GM23338 (cell line): ENCODE measurements around the gene OR4D2. TPM values are rescaled to one million over a fixed set of nuclear protein-coding genes. Genes with fewer than 3 reads are reported as not detected.

Source experiments
- ATAC-seq: fragments of 200-7000 bp; cut with Tn5 transposase; 3 replicates; pipeline ENCODE4 v1.9.1; 2020
- DNase-seq: peaks from one replicate; pipeline ENCODE4 v3.0.0-alpha.2; 2015; ENCODE audit warnings: low spot score
- H2AFZ ChIP-seq: fragments of 200-600 bp; sonication (generic); 2 replicates; pipeline ENCODE4 v1.8.0; 2016; ENCODE audit warnings: antibody characterized with exemption, mild to moderate bottlenecking, moderate library complexity
- H3F3A ChIP-seq: fragments of 200-600 bp; sonication (generic); replicated peaks from 2 replicates; pipeline ENCODE4 v1.8.0; 2017; ENCODE audit warnings: antibody characterized with exemption, mixed run types, low read depth
- H3K27ac ChIP-seq: fragments of 200-600 bp; sonication (generic); 2 replicates; pipeline ENCODE4 v1.6.1; 2016; ENCODE audit warnings: low read depth
- H3K27me3 ChIP-seq: fragments of 200-600 bp; sonication (generic); 2 replicates; pipeline ENCODE4 v1.8.0; 2016; ENCODE audit warnings: mild to moderate bottlenecking, mixed run types, moderate library complexity; ENCODE audit not compliant: insufficient read depth
- H3K36me3 ChIP-seq: fragments of 200-600 bp; sonication (generic); 2 replicates; pipeline ENCODE4 v1.8.0; 2016; ENCODE audit warnings: mild to moderate bottlenecking; ENCODE audit not compliant: insufficient read depth
- H3K4me1 ChIP-seq: fragments of 200-600 bp; sonication (generic); 2 replicates; pipeline ENCODE4 v1.8.0; 2016; ENCODE audit warnings: mild to moderate bottlenecking, moderate library complexity; ENCODE audit not compliant: insufficient read depth
- H3K4me2 ChIP-seq: fragments of 200-600 bp; sonication (generic); 2 replicates; pipeline ENCODE4 v1.7.1; 2017; ENCODE audit warnings: mixed run types
- H3K4me3 ChIP-seq: fragments of 200-600 bp; sonication (generic); 2 replicates; pipeline ENCODE4 v1.6.1; 2016; ENCODE audit warnings: mixed run types
- H3K79me2 ChIP-seq: fragments of 200-600 bp; sonication (generic); replicated peaks from 2 replicates; pipeline ENCODE4 v1.8.0; 2017; ENCODE audit warnings: mild to moderate bottlenecking; ENCODE audit not compliant: insufficient read depth
- H3K9me2 ChIP-seq: fragments of 200-600 bp; sonication (generic); 2 replicates; pipeline ENCODE4 v1.8.0; 2017; ENCODE audit not compliant: insufficient read depth
- H4K20me1 ChIP-seq: fragments of 200-600 bp; sonication (generic); replicated peaks from 2 replicates; pipeline ENCODE4 v1.8.0; 2017; ENCODE audit warnings: mild to moderate bottlenecking; ENCODE audit not compliant: insufficient read depth
- H3K27ac Mint-ChIP-seq: 2 replicates; pipeline ENCODE4 v1.8.0; 2020; ENCODE audit warnings: inconsistent platforms, mild to moderate bottlenecking, moderate library complexity, mixed read lengths
- H3K27me3 Mint-ChIP-seq: 3 replicates; pipeline ENCODE4 v1.8.0; 2022; ENCODE audit warnings: low read depth, mild to moderate bottlenecking, moderate library complexity, mixed read lengths, inconsistent platforms; ENCODE audit not compliant: insufficient read depth, poor library complexity
- H3K36me3 Mint-ChIP-seq: 3 replicates; pipeline ENCODE4 v1.8.0; 2021; ENCODE audit warnings: low read depth, mild to moderate bottlenecking, inconsistent platforms, moderate library complexity, mixed read lengths
- H3K4me1 Mint-ChIP-seq: 3 replicates; pipeline ENCODE4 v1.8.0; 2020; ENCODE audit warnings: mild to moderate bottlenecking, inconsistent platforms, mixed read lengths
- H3K4me3 Mint-ChIP-seq: 3 replicates; pipeline ENCODE4 v1.8.0; 2021; ENCODE audit warnings: moderate library complexity, mild to moderate bottlenecking, inconsistent platforms, mixed read lengths
- H3K9me3 Mint-ChIP-seq: 3 replicates; pipeline ENCODE4 v1.8.0; 2020; ENCODE audit warnings: moderate library complexity, mild to moderate bottlenecking, inconsistent platforms, mixed read lengths
- CREB1 ChIP-seq: fragments of 250-450 bp; sonication (Bioruptor Pico); IDR thresholded peaks from 2 replicates; pipeline ENCODE4 v1.5.0; 2020; ENCODE audit warnings: low read depth, mild to moderate bottlenecking, moderate library complexity
- EZH2 ChIP-seq: fragments of 200-600 bp; sonication (generic); IDR thresholded peaks from one replicate; pipeline ENCODE4 v1.8.0; 2017; ENCODE audit warnings: antibody characterized with exemption, mild to moderate bottlenecking, low read depth; ENCODE audit not compliant: unreplicated experiment
- EZH2phosphoT487 ChIP-seq: fragments of 200-600 bp; sonication (generic); IDR thresholded peaks from one replicate; pipeline ENCODE4 v1.8.1; 2018; ENCODE audit warnings: antibody characterized with exemption; ENCODE audit not compliant: unreplicated experiment
- JUNB ChIP-seq: IDR thresholded peaks from one replicate; pipeline ENCODE4 v1.6.1; 2016; ENCODE audit warnings: antibody characterized with exemption; ENCODE audit not compliant: unreplicated experiment
- NANOG ChIP-seq: IDR thresholded peaks from 2 replicates; pipeline ENCODE4 v1.6.1; 2016; ENCODE audit warnings: antibody characterized with exemption, borderline replicate concordance
- POLR2AphosphoS5 ChIP-seq: IDR thresholded peaks from 2 replicates; pipeline ENCODE4 v1.6.1; 2016; ENCODE audit warnings: antibody characterized with exemption, low read depth
- STAT1 ChIP-seq: IDR thresholded peaks from one replicate; pipeline ENCODE4 v1.6.1; 2016; ENCODE audit warnings: antibody characterized with exemption; ENCODE audit not compliant: unreplicated experiment
- ZNF114 ChIP-seq: fragments of 250-450 bp; sonication (Bioruptor Pico); IDR thresholded peaks from 2 replicates; pipeline ENCODE4 v1.5.0; 2020; ENCODE audit warnings: mild to moderate bottlenecking, moderate library complexity
- ZNF331 ChIP-seq: fragments of 250-450 bp; sonication (Bioruptor Pico); IDR thresholded peaks from 2 replicates; pipeline ENCODE4 v1.5.0; 2020; ENCODE audit warnings: low read depth, mild to moderate bottlenecking, moderate library complexity
- polyA plus RNA-seq: library from polyadenylated mRNA; unstranded; fragments of >200 nt; fragmentation: Nextera tagmentation; extraction: Ambion mirVana; gene quantifications from 2 replicates; pipeline ENCODE4 v1.2.1, GENCODE V29; 2016
- total RNA-seq: library from RNA; depleted of rRNA; stranded (reverse); fragments of >200 nt; shearing (Covaris generic); gene quantifications from 2 replicates; pipeline ENCODE4 v1.2.3, GENCODE V29; 2014
- TF ChIP-seq, protein P1 (sequence below): IDR thresholded peaks from 2 replicates; pipeline ENCODE4 v1.6.1; 2016; ENCODE audit warnings: antibody characterized with exemption
- TF ChIP-seq, protein P2 (sequence below): IDR thresholded peaks from one replicate; pipeline ENCODE4 v1.6.1; 2018; ENCODE audit warnings: antibody characterized with exemption; ENCODE audit not compliant: unreplicated experiment
- TF ChIP-seq, protein P3 (sequence below): fragments of 250-450 bp; sonication (Bioruptor Pico); IDR thresholded peaks from 2 replicates; pipeline ENCODE4 v1.5.0; 2020; ENCODE audit warnings: mild to moderate bottlenecking, moderate library complexity
- TF ChIP-seq, protein P4 (sequence below), 2 experiments: fragments of 200-600 bp in 1 of 2; sonication (generic) in 1 of 2; conservative IDR thresholded peaks; 2 replicates each; pipeline versions ENCODE4 v1.5.1 to v1.6.1; 2016 to 2017; ENCODE audit warnings: antibody characterized with exemption in 2 of 2, low read depth in 2 of 2, mild to moderate bottlenecking in 2 of 2, moderate library complexity in 1 of 2

OR4D2 gene
- total and polyA plus RNA-seq, 2 experiments from 2014 or later = not detected

DNA sequence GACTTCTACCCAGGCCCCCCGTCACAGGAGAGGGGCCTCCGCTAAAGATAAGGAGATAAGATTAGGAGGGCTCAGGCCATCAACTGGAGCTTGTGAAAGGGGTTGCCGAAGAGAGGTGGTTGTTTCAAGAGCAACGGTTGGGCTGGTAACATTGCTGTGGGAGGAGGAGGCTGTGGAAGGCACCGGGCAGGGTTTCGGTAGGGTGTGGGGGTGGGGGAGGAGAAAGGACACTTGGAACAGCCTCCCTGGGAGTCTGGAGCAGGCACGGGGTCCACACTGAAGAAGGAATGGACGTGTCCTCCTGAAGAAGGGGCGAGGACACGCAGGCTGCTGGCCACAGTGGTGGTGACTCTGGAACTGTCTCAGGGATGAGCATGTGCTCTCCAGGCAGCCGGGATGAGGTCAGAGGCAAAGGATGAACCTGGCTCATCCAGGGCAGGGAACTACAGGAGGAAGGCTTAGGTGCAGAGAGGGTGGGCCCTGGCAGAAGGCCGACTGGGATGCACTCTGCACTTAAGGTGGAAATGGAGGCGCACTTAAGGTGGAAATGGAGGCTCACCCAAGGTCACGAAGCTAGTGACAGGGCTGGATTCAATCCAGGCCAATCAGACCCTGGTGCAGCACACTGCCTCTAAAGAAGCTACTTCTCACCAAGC, 24.6 kb downstream of the OR4D2 start:
- no peaks in the 10 kb centered on the region for H3K9me3 Mint-ChIP-seq
- ATAC-seq (peak; percentile 44), DNase-seq (no peak)
- H3K27ac Mint-ChIP-seq = no peak overlapping the region
- H3K4me1 ChIP-seq = no peaks in the 10 kb centered on the region
- H3K36me3 Mint-ChIP-seq = no peaks in the 10 kb centered on the region
- no peaks in the 10 kb centered on the region for H3K4me1 Mint-ChIP-seq
- H3K27me3 ChIP-seq = no peaks in the 10 kb centered on the region
- H4K20me1 ChIP-seq = no peaks in the 10 kb centered on the region
- H2AFZ ChIP-seq = no peak overlapping the region
- H3K4me3 ChIP-seq = no peak overlapping the region
- H3K4me2 ChIP-seq = no peak overlapping the region
- no peaks in the 10 kb centered on the region for H3K36me3 ChIP-seq
- H3K27me3 Mint-ChIP-seq = peaks cover 13% of the 10 kb centered on the region
- TF ChIP-seq ZNF331 (CRISPR knock-in tag) (no peak), EZH2 (no peak), CREB1 (CRISPR knock-in tag) (no peak), EZH2phosphoT487 (no peak), JUNB (no peak), POLR2AphosphoS5 (no peak), NANOG (no peak), ZNF114 (CRISPR knock-in tag) (no peak), STAT1 (no peak)
- TF ChIP-seq, protein P1, sequence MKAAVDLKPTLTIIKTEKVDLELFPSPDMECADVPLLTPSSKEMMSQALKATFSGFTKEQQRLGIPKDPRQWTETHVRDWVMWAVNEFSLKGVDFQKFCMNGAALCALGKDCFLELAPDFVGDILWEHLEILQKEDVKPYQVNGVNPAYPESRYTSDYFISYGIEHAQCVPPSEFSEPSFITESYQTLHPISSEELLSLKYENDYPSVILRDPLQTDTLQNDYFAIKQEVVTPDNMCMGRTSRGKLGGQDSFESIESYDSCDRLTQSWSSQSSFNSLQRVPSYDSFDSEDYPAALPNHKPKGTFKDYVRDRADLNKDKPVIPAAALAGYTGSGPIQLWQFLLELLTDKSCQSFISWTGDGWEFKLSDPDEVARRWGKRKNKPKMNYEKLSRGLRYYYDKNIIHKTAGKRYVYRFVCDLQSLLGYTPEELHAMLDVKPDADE = no peak
- TF ChIP-seq, protein P2, sequence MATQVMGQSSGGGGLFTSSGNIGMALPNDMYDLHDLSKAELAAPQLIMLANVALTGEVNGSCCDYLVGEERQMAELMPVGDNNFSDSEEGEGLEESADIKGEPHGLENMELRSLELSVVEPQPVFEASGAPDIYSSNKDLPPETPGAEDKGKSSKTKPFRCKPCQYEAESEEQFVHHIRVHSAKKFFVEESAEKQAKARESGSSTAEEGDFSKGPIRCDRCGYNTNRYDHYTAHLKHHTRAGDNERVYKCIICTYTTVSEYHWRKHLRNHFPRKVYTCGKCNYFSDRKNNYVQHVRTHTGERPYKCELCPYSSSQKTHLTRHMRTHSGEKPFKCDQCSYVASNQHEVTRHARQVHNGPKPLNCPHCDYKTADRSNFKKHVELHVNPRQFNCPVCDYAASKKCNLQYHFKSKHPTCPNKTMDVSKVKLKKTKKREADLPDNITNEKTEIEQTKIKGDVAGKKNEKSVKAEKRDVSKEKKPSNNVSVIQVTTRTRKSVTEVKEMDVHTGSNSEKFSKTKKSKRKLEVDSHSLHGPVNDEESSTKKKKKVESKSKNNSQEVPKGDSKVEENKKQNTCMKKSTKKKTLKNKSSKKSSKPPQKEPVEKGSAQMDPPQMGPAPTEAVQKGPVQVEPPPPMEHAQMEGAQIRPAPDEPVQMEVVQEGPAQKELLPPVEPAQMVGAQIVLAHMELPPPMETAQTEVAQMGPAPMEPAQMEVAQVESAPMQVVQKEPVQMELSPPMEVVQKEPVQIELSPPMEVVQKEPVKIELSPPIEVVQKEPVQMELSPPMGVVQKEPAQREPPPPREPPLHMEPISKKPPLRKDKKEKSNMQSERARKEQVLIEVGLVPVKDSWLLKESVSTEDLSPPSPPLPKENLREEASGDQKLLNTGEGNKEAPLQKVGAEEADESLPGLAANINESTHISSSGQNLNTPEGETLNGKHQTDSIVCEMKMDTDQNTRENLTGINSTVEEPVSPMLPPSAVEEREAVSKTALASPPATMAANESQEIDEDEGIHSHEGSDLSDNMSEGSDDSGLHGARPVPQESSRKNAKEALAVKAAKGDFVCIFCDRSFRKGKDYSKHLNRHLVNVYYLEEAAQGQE = no peak
- TF ChIP-seq, protein P3, sequence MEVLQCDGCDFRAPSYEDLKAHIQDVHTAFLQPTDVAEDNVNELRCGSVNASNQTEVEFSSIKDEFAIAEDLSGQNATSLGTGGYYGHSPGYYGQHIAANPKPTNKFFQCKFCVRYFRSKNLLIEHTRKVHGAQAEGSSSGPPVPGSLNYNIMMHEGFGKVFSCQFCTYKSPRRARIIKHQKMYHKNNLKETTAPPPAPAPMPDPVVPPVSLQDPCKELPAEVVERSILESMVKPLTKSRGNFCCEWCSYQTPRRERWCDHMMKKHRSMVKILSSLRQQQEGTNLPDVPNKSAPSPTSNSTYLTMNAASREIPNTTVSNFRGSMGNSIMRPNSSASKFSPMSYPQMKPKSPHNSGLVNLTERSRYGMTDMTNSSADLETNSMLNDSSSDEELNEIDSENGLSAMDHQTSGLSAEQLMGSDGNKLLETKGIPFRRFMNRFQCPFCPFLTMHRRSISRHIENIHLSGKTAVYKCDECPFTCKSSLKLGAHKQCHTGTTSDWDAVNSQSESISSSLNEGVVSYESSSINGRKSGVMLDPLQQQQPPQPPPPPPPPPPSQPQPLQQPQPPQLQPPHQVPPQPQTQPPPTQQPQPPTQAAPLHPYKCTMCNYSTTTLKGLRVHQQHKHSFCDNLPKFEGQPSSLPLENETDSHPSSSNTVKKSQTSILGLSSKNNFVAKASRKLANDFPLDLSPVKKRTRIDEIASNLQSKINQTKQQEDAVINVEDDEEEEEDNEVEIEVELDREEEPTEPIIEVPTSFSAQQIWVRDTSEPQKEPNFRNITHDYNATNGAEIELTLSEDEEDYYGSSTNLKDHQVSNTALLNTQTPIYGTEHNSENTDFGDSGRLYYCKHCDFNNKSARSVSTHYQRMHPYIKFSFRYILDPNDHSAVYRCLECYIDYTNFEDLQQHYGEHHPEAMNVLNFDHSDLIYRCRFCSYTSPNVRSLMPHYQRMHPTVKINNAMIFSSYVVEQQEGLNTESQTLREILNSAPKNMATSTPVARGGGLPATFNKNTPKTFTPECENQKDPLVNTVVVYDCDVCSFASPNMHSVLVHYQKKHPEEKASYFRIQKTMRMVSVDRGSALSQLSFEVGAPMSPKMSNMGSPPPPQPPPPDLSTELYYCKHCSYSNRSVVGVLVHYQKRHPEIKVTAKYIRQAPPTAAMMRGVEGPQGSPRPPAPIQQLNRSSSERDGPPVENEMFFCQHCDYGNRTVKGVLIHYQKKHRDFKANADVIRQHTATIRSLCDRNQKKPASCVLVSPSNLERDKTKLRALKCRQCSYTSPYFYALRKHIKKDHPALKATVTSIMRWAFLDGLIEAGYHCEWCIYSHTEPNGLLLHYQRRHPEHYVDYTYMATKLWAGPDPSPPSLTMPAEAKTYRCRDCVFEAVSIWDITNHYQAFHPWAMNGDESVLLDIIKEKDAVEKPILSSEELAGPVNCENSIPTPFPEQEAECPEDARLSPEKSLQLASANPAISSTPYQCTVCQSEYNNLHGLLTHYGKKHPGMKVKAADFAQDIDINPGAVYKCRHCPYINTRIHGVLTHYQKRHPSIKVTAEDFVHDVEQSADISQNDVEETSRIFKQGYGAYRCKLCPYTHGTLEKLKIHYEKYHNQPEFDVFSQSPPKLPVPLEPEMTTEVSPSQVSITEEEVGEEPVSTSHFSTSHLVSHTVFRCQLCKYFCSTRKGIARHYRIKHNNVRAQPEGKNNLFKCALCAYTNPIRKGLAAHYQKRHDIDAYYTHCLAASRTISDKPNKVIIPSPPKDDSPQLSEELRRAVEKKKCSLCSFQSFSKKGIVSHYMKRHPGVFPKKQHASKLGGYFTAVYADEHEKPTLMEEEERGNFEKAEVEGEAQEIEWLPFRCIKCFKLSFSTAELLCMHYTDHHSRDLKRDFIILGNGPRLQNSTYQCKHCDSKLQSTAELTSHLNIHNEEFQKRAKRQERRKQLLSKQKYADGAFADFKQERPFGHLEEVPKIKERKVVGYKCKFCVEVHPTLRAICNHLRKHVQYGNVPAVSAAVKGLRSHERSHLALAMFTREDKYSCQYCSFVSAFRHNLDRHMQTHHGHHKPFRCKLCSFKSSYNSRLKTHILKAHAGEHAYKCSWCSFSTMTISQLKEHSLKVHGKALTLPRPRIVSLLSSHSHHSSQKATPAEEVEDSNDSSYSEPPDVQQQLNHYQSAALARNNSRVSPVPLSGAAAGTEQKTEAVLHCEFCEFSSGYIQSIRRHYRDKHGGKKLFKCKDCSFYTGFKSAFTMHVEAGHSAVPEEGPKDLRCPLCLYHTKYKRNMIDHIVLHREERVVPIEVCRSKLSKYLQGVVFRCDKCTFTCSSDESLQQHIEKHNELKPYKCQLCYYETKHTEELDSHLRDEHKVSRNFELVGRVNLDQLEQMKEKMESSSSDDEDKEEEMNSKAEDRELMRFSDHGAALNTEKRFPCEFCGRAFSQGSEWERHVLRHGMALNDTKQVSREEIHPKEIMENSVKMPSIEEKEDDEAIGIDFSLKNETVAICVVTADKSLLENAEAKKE (CRISPR knock-in tag) = no peak
- TF ChIP-seq, protein P4, sequence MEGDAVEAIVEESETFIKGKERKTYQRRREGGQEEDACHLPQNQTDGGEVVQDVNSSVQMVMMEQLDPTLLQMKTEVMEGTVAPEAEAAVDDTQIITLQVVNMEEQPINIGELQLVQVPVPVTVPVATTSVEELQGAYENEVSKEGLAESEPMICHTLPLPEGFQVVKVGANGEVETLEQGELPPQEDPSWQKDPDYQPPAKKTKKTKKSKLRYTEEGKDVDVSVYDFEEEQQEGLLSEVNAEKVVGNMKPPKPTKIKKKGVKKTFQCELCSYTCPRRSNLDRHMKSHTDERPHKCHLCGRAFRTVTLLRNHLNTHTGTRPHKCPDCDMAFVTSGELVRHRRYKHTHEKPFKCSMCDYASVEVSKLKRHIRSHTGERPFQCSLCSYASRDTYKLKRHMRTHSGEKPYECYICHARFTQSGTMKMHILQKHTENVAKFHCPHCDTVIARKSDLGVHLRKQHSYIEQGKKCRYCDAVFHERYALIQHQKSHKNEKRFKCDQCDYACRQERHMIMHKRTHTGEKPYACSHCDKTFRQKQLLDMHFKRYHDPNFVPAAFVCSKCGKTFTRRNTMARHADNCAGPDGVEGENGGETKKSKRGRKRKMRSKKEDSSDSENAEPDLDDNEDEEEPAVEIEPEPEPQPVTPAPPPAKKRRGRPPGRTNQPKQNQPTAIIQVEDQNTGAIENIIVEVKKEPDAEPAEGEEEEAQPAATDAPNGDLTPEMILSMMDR (conservative IDR thresholded peaks at IDR 0.05; ENCODE audit: low read depth in 2 of 2) = no peak
- H3K4me3 Mint-ChIP-seq = no peak overlapping the region
- no peak overlapping the region for H3K27ac ChIP-seq
- H3K79me2 ChIP-seq = no peaks in the 10 kb centered on the region
- H3K9me2 ChIP-seq = no peaks in the 10 kb centered on the region
- H3F3A ChIP-seq = no peaks in the 10 kb centered on the region
